HUES64 (cell line): ENCODE data around the gene SYNJ2.

ENCODE experiments used
- H3K27ac ChIP-seq: 2 replicates; pipeline ENCODE4 v1.7.0; 2013; ENCODE audit warnings: low read depth, low read length, inconsistent platforms
- H3K27me3 ChIP-seq: 2 replicates; pipeline ENCODE4 v1.6.1; 2013; ENCODE audit warnings: mild to moderate bottlenecking, low read length; ENCODE audit not compliant: insufficient read depth
- H3K36me3 ChIP-seq: 2 replicates; pipeline ENCODE4 v1.6.1; 2013; ENCODE audit warnings: mild to moderate bottlenecking, low read length; ENCODE audit not compliant: insufficient read depth
- H3K4me1 ChIP-seq: 2 replicates; pipeline ENCODE4 v1.6.1; 2013; ENCODE audit warnings: mild to moderate bottlenecking, low read length, moderate library complexity; ENCODE audit not compliant: insufficient read depth
- H3K4me3 ChIP-seq: 2 replicates; pipeline ENCODE4 v1.5.1; 2013; ENCODE audit warnings: mild to moderate bottlenecking, low read length, moderate library complexity
- H3K9ac ChIP-seq: 2 replicates; pipeline ENCODE4 v1.6.1; 2013; ENCODE audit warnings: mild to moderate bottlenecking, low read depth, low read length
- H3K9me3 ChIP-seq: 2 replicates; pipeline ENCODE4 v1.6.1; 2013; ENCODE audit warnings: low read depth, low read length; ENCODE audit not compliant: insufficient read depth
- WGBS: fragments of 150-250, 120-280 bp; methylation state at CpG from one replicate; pipeline ENCODE4 v1.1.7; 2013; ENCODE audit warnings: missing lambda C conversion rate; 5-methylcytosine and 5-hydroxymethylcytosine counted together

Gene SYNJ2

GRCh38 chr6:158113802-158114201 is 132.1 kb downstream of the SYNJ2 start:
- Histone ChIP-seq H3K4me1 (no peaks in the 10 kb centered on the region), H3K27me3 (no peaks in the 10 kb centered on the region), H3K9ac (no peak overlapping the region), H3K9me3 (no peaks in the 10 kb centered on the region), H3K27ac (no peak overlapping the region), H3K36me3 (peaks cover 33% of the 10 kb centered on the region), H3K4me3 (no peak overlapping the region)

GRCh38 chr6:158115102-158115501 is 133.4 kb downstream of the SYNJ2 start:
- Histone ChIP-seq H3K27me3 (no peaks in the 10 kb centered on the region), H3K27ac (no peak overlapping the region), H3K4me1 (no peaks in the 10 kb centered on the region), H3K36me3 (peaks cover 25% of the 10 kb centered on the region), H3K4me3 (no peak overlapping the region), H3K9me3 (no peaks in the 10 kb centered on the region), H3K9ac (no peak overlapping the region)
- 100% methylated on average over 4 of the region's 4 CpGs for WGBS

- H3K27me3 ChIP-seq, result no peaks in the 10 kb centered on the region
- no peaks in the 10 kb centered on the region for H3K4me1 ChIP-seq
- H3K9me3 ChIP-seq, result no peaks in the 10 kb centered on the region
- H3K9ac ChIP-seq, result no peak overlapping the region
- WGBS, result 93% methylated on average over 6 of the region's 6 CpGs
- H3K36me3 ChIP-seq, result peaks cover 25% of the 10 kb centered on the region
- H3K4me3 ChIP-seq, result no peak overlapping the region
- H3K27ac ChIP-seq, result no peak overlapping the region
Measured at GRCh38 chr6:158115508-158115907, 133.8 kb downstream of the SYNJ2 start.

- Histone ChIP-seq H3K27ac (no peak overlapping the region), H3K36me3 (peaks cover 12% of the 10 kb centered on the region), H3K9me3 (no peaks in the 10 kb centered on the region), H3K4me1 (no peaks in the 10 kb centered on the region), H3K9ac (no peak overlapping the region), H3K27me3 (no peaks in the 10 kb centered on the region), H3K4me3 (no peak overlapping the region)
- whole genome bisulfite sequencing, result 92% methylated on average over 3 of the region's 3 CpGs
Measured at GRCh38 chr6:158118886-158119285, 137.2 kb downstream of the SYNJ2 start.

- H3K36me3 ChIP-seq, result peaks cover 18% of the 10 kb centered on the region; the same call in 1 of the 2 replicates
- 81% methylated on average over 3 of the region's 3 CpGs for WGBS
- no peaks in the 10 kb centered on the region for H3K9me3 ChIP-seq
- no peaks in the 10 kb centered on the region for H3K27me3 ChIP-seq
- no peak overlapping the region for H3K9ac ChIP-seq
- H3K27ac ChIP-seq, result no peak overlapping the region
- no peak overlapping the region for H3K4me3 ChIP-seq
- H3K4me1 ChIP-seq, result no peaks in the 10 kb centered on the region
Measured at GRCh38 chr6:158121335-158121734, 139.7 kb downstream of the SYNJ2 start.

- Histone ChIP-seq H3K36me3 (peaks cover 23% of the 10 kb centered on the region; the same call in 1 of the 2 replicates), H3K9me3 (no peaks in the 10 kb centered on the region), H3K4me1 (no peaks in the 10 kb centered on the region), H3K27me3 (no peaks in the 10 kb centered on the region), H3K9ac (no peak overlapping the region), H3K4me3 (no peak overlapping the region), H3K27ac (no peak overlapping the region)
- 100% methylated on average over 2 of the region's 2 CpGs for WGBS
Measured at GRCh38 chr6:158122048-158122447, 140.4 kb downstream of the SYNJ2 start.

GRCh38 chr6:158124288-158124687 is 142.6 kb downstream of the SYNJ2 start:
- H3K36me3 ChIP-seq, result peaks cover 23% of the 10 kb centered on the region; the same call in 1 of the 2 replicates
- no peak overlapping the region for H3K4me3 ChIP-seq
- WGBS, result 100% methylated on average over 1 of the region's 1 CpG
- H3K27ac ChIP-seq, result no peak overlapping the region
- H3K9me3 ChIP-seq, result no peaks in the 10 kb centered on the region
- no peak overlapping the region for H3K9ac ChIP-seq
- H3K4me1 ChIP-seq, result no peaks in the 10 kb centered on the region
- H3K27me3 ChIP-seq, result no peaks in the 10 kb centered on the region

GRCh38 chr6:158125271-158125670 is 143.6 kb downstream of the SYNJ2 start:
- Histone ChIP-seq H3K27me3 (no peaks in the 10 kb centered on the region), H3K4me3 (no peak overlapping the region), H3K9ac (no peak overlapping the region), H3K27ac (no peak overlapping the region), H3K9me3 (no peaks in the 10 kb centered on the region), H3K36me3 (peaks cover 18% of the 10 kb centered on the region; the same call in 1 of the 2 replicates), H3K4me1 (no peaks in the 10 kb centered on the region)
- WGBS, result 99% methylated on average over 2 of the region's 2 CpGs

- WGBS, result 94% methylated on average over 1 of the region's 1 CpG
- Histone ChIP-seq H3K9me3 (no peaks in the 10 kb centered on the region), H3K4me1 (no peaks in the 10 kb centered on the region), H3K27ac (no peak overlapping the region), H3K9ac (no peak overlapping the region), H3K36me3 (no peaks in the 10 kb centered on the region), H3K4me3 (no peak overlapping the region), H3K27me3 (no peaks in the 10 kb centered on the region)
Measured at GRCh38 chr6:158131926-158132325, 150.3 kb downstream of the SYNJ2 start.

- no peaks in the 10 kb centered on the region for H3K27me3 ChIP-seq
- H3K4me3 ChIP-seq, result no peak overlapping the region
- no peaks in the 10 kb centered on the region for H3K9me3 ChIP-seq
- H3K9ac ChIP-seq, result no peak overlapping the region
- no peaks in the 10 kb centered on the region for H3K4me1 ChIP-seq
- H3K27ac ChIP-seq, result no peak overlapping the region
- H3K36me3 ChIP-seq, result peaks cover 35% of the 10 kb centered on the region
Measured at GRCh38 chr6:158142789-158143188, 161.1 kb downstream of the SYNJ2 start.

- H3K9me3 ChIP-seq, result no peaks in the 10 kb centered on the region
- no peak overlapping the region for H3K27ac ChIP-seq
- H3K27me3 ChIP-seq, result no peaks in the 10 kb centered on the region
- H3K36me3 ChIP-seq, result peaks cover 35% of the 10 kb centered on the region
- H3K4me3 ChIP-seq, result no peak overlapping the region
- no peak overlapping the region for H3K9ac ChIP-seq
- 33% methylated on average over 1 of the region's 1 CpG for WGBS
- H3K4me1 ChIP-seq, result no peaks in the 10 kb centered on the region
Measured at GRCh38 chr6:158143700-158144099, 162.0 kb downstream of the SYNJ2 start.
